GM21619 (cell line): ENCODE data around the gene GPHN.
"Not testable (repeated sequence)": the region's sequence is repeated elsewhere in the genome, so short reads cannot be mapped to it uniquely, and the experiment has no call there.

Experiments used
- ATAC-seq: cut with Tn5 transposase; IDR thresholded peaks from one replicate; pipeline ENCODE4 v1.9.1; 2021; ENCODE audit not compliant: unreplicated experiment

GPHN gene

DNA sequence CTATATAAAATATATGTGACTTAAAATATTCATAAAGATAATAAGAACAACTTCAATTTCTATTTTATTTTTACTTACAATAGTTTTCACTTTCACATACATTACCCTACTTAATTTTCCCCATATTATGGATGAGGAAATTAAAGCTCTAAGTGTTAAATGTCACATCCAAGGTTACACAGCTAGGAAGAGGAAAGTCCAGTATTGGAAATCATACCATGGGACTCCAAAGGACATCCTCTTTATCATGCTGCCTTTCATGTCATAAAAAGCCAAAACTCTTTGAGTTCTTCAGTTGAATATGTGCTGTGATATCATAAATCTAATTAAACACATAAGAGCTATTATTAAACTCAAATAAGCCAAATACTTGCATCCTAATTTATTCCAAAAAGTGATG, 508.9 kb downstream of the GPHN start:
- no peak for ATAC-seq

DNA sequence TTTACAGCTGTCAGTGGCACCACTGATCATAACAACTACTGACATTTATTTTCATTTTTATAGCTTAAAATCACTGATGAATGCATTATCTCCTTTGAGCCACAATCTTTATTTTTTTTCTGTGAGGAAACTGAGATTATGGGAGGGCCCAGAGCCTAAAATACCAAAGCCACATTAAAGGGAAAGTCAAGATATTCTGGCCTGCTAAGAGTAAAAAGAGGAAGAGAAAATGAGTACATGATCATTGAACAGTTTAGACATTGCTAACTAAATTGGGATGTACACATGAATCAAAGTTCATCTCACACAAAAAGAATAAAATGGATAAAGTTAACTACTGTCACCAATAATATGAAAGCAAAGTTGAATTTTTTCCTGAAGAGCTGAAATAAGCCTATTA, 510.8 kb downstream of the GPHN start:
- no peak for ATAC-seq

DNA sequence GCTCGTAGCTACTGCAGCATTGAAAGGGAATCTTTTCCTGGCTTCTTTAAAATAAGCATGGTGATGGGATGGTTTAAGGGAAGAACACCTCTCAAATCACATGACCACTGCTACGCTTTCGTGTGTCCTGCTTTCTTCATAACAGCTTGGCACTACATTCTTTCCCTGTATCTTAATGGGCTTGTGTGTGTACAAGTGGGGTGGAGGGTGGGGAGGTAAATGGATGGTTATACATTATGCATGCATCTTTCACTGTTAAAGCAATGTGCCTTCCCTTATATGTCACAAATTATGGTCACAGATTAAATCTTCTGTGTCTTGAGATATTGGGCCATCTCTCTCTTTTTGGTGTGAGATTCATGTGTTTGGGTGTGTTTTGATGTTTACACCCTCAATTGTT, 511.8 kb downstream of the GPHN start:
- no peak for ATAC-seq

DNA sequence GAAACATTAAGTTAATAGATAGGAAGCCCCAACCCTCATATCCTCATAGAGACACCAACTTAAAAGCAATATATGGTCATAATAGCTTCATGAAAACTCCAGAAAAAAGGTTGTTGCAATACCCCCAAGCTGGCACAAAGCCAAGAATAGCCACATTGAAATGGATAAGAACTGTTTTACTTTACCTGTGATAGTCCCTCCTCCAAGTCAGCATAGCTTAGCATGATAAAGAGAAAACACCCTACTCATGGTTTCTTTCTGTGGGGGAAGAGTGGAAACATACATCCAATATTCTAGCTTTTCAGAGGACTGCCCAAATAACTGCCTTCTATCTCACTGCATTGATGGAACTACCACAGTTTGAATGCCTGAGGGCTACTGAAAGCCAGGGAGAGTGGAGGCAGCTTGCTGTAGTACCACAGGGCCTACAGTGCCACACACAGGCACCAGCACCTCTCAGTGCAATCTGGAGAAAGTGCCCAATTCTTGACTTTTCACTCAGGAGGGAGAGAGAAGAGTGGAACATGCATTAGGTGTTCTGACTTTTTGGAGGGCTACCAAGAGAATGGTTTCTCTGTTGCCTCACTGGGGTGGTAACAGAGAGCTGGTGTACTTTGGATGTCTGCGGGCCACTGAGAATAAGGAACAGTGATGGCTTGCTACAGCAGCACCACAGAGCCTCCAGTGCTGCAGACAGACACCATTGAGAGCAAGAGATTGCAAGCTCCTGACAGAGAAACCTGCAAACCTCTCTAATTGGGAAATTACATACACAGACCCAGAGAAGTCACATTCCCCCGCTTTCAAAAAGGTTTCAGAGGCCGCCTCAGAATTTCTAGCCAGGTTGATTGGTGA, 524.2 kb downstream of the GPHN start:
- ATAC-seq: no peak

DNA sequence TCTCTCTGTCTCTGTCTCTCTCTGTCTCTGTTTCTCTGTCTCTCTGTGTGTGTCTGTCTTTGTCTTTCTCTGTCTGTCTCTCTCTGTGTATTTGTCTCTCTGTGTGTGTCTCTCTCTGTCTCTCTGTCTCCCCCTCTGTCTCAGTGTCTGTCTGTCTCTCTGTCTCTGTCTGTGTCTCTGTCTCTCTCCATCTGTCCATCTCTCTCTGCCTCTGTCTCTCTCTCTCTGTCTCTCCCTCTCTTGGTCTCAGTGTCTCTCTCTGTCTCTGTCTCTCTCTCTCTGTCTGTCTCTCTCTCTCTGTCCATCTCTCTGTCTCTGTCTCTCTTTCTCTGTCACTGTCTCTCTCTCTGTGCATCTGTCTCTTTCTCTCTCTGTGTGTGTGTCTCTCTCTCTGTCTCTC, 537.5 kb downstream of the GPHN start:
- ATAC-seq: no peak

DNA sequence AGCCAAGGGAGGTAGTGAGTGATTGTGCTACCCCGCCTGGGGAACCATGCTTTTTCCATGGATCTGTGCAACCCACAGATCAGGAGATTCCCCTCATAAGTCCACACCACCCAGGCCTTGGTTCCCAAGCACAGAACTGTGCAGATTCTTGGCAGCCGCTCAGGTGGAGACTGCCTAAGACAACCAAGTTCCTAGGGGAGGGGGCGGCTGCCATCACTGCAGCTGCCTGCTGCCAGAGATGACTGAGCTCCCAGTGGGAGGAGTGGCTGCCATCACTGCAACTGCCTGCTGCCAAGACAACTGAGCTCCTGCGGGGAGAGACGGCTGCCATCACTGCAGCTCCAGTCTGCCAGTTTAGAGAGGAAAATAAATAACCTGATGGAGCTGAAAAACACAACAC, 542.9 kb downstream of the GPHN start:
- no peak for ATAC-seq

DNA sequence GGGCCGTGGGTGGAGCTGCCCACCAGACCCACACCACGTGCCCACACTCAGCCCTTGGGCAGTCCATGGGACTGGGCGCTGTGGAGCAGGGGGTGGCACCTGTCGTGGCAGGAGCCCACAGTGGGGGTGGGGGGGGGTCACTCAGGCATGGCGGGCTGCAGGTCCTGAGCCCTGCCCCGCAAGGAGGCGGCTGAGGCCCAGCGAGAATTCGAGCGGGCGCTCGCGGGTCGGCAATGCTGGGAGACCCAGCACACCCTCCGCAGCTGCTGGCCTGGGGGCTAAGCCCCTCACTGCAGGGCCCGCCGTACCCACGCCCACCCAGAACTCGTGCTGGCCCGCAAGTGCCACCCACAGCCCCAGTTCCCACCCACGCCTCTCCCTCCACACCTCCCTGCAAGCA, 548.7 kb downstream of the GPHN start:
- ATAC-seq: no peak

DNA sequence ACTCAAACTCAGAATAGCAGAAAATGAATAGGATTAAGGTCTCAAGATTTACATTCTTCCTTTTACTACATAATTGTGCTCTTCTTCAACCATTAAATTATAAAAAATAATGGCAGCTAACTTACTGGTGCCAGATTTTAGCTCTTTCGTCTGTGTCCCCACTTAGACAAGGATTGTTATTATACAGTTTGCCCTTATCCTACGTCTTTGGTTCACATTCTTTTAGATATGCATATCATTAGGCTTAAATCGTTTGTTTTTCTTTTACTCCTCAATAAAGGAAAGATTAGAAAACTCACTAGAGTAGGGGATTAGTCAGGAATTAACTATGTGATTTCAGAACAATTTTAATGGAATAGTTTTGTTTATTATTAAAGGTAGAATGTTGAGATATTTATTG, 551.6 kb downstream of the GPHN start:
- ATAC-seq: no peak

DNA sequence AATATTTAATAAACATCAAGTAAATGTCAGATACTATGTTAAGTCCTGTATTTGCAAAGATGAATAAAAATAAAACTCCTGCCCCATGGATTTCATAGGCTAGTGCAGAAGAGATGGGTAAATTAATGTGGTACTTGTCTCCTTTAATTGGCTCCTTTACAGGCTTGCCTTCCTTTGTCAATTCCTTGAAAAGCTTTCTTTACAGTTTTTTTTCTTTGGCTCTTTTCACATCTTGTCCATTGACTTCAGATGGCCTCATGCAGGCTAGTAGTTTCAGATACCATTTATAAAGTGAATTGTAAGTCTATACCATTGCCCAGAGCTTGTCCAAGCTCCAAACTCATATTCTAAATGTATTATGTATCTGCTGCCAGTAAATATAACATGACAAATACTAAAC, 552.6 kb downstream of the GPHN start:
- ATAC-seq: no peak

DNA sequence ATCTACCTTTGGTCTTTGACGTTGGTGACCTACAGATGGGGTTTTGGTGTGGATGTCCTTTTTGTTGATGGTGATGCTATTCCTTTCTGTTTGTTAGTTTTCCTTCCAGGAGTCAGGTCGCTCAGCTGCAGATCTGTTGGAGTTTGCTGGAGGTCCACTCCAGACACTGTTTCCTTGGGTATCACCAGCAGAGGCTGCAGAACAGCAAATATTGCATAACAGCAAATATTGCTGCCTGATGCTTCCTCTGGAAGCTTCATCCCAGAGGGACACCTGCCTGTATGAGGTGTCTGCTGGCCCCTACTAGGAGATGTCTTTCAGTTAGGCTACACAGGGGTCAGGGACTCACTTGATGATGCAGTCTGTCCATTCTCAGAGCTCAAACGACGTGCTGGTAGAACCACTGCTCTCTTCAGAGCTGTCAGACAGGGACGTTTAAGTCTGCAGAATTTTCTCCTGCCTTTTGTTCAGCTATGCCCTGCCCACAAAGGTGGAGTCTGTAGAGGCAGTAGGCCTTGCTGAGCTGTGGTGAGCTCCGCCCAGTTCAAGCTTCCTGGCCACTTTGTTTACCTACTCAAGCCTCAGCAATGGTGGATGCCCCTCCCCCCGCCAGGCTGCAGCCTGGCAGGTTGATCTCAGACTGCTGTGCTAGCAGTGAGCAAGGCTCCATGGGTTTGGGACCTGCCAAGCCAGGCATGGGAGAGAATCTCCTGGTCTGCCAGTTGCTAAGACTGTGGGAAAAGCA, 559.3 kb downstream of the GPHN start:
- ATAC-seq: not testable (repeated sequence)

DNA sequence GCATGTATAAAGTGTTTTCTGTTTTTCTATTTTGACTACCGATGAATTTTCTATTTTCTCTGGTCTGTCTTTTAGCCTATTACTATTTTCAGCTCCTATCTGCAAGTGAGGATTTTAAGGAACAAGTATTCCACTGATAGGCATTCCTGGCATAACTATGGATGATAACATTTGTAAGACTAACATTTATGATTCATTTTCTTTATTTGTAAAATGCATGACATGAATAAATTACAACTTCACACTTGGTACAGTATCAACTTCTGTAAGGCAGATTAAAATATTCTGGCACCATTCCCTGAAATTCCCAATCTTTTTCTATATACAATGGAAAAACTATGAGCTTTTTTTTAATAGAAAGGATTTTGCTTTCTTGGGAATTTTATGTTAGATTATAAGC, 560.3 kb downstream of the GPHN start:
- ATAC-seq: no peak

DNA sequence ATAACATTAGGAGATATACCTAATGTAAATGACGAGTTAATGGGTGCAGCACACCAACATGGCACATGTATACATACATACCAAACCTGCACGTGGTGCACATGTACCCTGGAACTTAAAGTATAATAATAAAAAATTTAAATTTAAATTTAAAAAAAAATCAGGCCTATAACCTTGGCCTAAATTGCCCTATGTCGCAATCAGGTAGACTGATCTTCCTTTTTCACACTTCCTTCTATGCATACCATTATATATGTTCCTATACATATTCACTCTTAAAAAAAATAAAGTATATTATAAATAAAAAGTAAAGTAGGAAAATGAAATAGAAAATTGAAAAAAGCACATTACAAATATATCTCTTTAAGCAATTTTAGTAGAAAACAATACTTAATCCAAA, 563.6 kb downstream of the GPHN start:
- ATAC-seq: no peak

DNA sequence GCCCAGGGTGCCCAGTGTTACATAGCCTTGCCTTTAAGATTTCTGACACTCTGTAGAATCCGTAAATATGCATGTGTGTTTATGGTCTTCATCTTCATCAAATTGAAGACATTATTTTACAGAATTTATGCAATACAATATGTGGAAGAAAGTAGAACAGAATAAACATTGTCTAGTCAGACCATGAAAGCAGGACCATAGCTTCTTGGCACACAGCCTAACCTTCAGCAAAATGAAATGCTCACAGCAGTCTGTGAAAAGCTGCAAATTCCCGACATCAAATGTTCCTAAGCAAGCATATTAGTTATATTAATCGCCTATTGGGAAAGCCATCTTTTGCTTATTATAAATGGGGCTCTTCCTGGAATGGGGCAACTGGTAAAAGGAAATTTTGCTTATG, 570.0 kb downstream of the GPHN start:
- ATAC-seq: no peak

DNA sequence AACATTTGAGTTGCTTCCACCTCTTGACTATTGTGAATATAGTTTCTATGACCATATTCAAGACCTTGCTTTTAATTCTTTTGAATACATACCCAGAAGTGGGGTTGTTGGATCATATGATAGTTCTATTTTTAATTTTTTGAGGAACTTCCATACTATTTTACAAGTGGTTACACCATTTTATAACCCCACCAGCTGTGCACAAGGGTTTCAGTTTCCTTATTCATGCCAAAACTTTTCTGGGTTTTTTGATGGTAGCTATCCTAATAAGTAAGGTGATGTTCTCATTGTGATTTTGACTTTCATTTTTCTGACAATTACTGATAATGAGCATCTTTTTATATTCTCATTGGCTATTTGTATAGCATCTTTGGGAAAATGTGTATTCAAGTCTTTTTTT, 571.9 kb downstream of the GPHN start:
- ATAC-seq: no peak

DNA sequence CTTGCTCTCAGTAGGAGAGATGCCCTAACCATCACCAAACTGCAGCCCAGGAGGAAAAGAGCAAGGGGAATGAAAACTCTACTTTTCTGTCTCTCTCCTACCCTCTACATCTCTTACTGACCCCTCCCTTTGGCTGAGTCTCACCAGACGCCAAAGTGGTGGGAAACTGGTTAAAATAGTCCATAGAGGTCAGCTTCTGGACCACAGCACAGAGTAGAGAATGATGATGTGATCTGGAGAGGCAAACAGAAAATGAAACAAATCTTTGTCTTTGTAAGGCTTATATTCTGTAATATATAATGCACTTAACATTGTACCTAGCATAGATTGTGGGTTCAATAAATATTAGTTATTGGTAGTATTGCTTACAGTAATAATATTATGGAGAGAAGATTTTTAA, 600.3 kb downstream of the GPHN start:
- ATAC-seq: no peak

DNA sequence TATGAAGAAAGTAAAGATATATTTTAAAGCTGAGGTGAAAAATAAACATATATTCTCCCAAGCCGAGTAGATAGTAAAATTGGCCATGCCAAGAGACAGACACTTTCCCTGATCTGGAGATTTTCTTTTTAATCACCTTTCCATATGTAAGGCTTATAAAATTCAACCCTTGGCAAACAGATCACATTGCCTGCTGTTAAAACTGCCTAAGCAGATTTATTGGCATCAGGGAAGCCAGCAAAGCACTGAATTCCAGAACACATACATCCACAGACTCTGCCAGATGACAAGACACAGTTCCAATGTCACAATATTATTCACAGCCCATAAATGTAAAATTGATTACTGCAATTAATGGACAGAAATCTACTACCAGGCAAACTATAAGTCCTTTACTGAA, 603.1 kb downstream of the GPHN start:
- no peak for ATAC-seq

DNA sequence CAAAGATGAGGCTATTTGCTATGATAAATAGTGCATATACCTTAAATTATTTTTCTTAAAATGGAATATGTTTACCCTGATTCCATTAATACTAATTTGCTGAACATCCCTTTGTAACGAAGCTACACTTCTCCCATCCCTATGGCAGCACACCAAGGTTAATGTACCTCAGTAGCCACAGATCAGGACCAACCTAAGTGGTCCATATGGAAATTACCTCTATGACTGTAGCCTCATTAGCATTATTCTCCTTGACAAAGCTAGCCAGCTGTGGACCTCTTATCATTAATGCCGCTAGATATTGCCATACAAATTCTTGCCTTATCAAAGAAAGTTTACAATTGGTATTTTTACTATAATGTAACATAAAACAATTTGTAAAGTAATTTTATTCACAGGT, 604.4 kb downstream of the GPHN start:
- ATAC-seq: no peak

DNA sequence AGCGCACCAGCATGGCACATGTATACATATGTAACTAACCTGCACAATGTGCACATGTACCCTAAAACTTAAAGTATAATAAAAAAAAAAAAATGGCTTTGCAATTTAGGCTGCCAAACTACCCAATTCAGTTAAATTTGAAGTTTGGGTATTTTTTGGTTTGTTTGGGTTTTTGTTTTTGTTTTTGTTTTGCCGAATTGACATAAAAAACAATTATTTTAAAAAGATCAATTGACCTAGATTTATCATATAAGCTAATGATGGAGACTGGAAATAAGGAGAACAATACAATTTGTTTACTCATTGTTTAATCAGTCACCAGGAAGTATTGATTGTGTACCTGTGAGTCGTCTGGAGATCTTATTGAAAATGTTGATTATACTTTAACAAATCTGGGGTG, 619.2 kb downstream of the GPHN start:
- no peak for ATAC-seq

DNA sequence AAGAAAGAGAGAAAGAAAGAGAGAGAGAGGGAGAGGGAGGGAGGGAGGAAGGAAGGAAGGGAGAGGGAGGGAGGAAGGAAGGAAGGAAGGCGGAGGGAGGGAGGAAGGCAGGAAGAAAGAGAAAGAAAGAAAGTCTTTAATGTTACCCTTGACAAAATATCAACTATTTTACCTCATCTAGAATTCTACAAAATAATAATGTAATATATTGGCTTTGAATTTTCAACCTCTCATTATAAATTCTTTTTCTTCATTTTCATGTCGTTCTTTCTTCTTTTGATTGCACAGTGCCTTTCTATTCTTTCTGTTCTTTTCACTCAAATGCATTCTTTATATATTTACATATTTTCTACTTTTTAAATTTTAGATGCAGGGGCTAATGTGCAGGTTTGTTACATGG, 621.8 kb downstream of the GPHN start:
- ATAC-seq: no peak

DNA sequence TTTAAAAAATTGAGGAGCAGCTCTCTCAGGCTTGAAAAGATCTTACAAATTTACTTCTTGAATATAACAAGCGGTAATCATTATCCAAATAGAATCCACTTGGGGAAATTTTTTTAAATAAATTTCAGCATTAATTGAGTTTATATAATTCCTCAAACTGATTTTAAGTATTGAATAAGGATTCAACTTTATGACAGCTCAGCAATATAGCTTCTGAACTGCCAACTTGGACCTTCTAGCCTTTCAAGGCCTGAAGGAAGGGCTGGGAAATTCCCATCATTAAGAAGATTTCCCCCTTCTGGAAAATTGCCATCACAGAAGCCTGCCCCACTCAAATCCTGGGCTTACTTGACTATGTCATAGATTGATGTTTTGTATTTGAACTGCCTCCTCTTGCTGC, 623.7 kb downstream of the GPHN start:
- no peak for ATAC-seq

DNA sequence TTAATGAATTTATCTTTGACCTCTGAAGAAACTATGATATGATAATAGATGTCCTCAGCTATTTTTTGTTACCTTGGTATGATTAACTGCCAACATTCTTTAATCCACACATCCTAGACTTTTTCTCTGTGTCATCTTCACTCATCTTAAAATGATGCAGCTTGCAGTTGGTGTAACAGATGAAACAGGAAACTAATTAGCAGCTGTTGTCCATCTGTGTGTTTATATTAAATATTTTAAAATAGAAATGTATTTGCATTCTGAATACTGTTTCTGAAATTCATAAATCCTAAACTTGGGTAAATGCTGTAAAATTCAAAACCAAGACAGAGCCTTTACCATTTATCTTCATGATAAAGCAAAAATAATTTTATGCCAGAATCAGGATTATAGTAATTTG, 625.2 kb downstream of the GPHN start:
- ATAC-seq: no peak

DNA sequence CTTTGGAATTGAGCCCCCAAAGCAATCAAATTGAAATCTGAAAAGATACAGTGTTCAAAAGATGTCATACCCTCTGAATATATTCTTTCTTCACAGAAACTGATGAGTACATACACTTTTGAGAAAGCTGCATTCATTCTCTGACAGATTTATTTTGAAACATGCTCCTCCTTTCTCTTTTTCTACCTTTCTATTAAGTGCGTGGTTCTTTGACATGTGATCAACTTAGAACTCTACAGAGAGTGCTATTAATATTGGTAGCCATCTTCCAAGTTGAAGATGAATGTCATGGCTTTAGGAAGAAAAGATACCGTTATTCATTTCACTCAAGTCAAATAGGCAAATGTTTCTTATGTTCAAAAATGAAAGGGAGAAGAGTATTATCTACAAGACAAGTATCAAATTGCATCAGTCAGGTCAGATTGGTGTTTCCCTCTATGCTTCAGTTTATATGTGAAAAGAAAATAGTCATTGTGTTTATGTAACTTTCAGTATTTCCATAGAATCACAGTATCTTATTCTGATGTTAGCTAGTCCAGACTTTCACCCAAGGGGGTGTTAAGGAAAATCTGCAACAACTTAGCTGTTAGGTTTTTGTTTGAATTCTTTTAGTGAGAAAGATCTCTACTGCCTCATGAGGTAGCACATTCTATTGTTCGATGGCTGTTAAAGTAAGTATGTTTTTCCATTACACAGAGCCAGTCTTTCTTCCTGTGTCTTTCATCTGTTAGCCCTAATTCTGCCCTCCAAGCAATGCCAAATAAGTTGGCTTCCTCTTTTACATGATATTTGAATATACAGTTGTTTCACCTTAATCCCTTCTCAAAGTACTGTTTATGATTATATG, 625.9 kb downstream of the GPHN start:
- ATAC-seq: no peak
